ENCODE data around the gene ZNF738.

ZNF738 gene

DNA sequence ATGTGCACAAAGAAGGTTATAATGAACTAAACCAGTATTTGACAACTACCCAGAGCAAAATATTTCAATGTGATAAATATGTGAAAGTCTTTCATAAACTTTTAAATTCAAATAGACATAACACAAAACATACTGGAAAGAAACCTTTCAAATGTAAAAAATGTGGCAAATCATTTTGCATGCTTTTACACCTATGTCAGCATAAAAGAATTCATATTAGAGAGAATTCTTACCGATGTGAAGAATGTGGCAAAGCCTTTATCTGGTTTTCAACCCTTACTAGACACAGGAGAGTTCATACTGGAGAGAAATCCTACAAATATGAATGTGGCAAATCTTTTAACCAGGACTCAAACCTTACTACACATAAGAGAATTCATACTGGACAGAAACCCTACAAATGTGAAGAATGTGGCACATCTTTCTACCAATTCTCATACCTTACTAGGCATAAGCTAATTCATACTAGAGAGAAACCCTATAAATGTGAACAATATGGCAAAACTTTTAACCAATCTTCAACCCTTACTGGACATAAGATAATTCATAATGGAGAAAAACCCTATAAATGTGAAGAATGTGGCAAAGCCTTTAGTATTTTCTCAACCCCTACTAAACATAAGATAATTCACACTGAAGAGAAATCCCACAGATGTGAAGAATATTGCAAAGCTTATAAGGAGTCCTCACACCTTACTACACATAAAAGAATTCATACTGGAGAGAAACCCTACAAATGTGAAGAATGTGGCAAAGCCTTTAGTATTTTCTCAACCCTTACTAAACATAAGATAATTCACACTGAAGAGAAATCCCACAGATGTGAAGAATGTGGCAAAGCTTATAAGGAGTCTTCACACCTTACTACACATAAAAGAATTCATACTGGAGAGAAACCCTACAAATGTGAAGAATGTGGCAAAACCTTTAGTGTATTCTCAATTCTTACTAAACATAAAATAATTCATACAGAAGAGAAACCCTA is 64.5 kb downstream of the ZNF738 start:
- DNase-seq = no peak
